Lower lobe of right lung (tissue), 2 donors: ENCODE data around the gene ZNF362. TPM values are rescaled to one million over a fixed set of nuclear protein-coding genes. Genes with fewer than 3 reads are reported as not detected.

Experiments used
- ATAC-seq, 2 donors: fragments of 200-7000 bp; cut with Tn5 transposase; one replicate each; pipeline ENCODE4 v1.9.1; 2020 to 2022; ENCODE audit warnings: mild to moderate bottlenecking in 2 of 2, moderate library complexity in 2 of 2
- DNase-seq: peaks from one replicate; pipeline ENCODE4 v3.0.0-alpha.2; 2020
- H3K27ac ChIP-seq: fragments of 200-600 bp; one replicate; pipeline ENCODE4 v1.8.0; 2022
- H3K27me3 ChIP-seq: fragments of 200-600 bp; one replicate; pipeline ENCODE4 v1.8.0; 2022; ENCODE audit warnings: low read depth
- H3K36me3 ChIP-seq: fragments of 200-600 bp; one replicate; pipeline ENCODE4 v1.8.0; 2022; ENCODE audit warnings: mild to moderate bottlenecking
- H3K4me1 ChIP-seq: fragments of 200-600 bp; one replicate; pipeline ENCODE4 v1.8.0; 2022
- H3K4me3 ChIP-seq: fragments of 200-600 bp; one replicate; pipeline ENCODE4 v1.8.0; 2022; ENCODE audit warnings: mild to moderate bottlenecking
- H3K9me3 ChIP-seq: fragments of 200-600 bp; one replicate; pipeline ENCODE4 v1.8.0; 2022
- CTCF ChIP-seq: fragments of 200-600 bp; IDR thresholded peaks from one replicate; pipeline ENCODE4 v1.8.0; 2022; ENCODE audit warnings: antibody characterized with exemption, mild to moderate bottlenecking
- intact Hi-C: fragments of 100-400 bp; cut with DNase I; formaldehyde crosslinking; loops from one replicate; pipeline ENCODE4 v1.11.0; 2022
- total RNA-seq: library from RNA; stranded (reverse); fragmentation: NEBNext Ultra II Directional; extraction: Animal tissue kit (Norgen Biotek cat#: 25700); gene quantifications from one replicate; pipeline ENCODE4 v1.2.1, GENCODE V29; 2021
- donor health status: DM: no; HTN: yes; CAD: no; lungs with severe emphysema.

ZNF362 gene
- total RNA-seq, 1 donor from 2014 or later = 30.7 TPM

GRCh38 chr1:33255347-33256220 lies 708 bp upstream of the ZNF362 start:
- ATAC-seq (peak; percentile 87 to 92), DNase-seq (peak; percentile 87)
- H3K4me3 ChIP-seq = peak overlapping the region; percentile 57
- intact Hi-C loops = no loop called here
- peak overlapping the region; percentile 92 for H3K27ac ChIP-seq
- no peaks in the 10 kb centered on the region for H3K9me3 ChIP-seq
- peaks cover 40% of the 10 kb centered on the region for H3K4me1 ChIP-seq
- TF ChIP-seq CTCF = no peak
- no peaks in the 10 kb centered on the region for H3K36me3 ChIP-seq
- H3K27me3 ChIP-seq = no peaks in the 10 kb centered on the region

- no peaks in the 10 kb centered on the region for H3K9me3 ChIP-seq
- H3K36me3 ChIP-seq = no peaks in the 10 kb centered on the region
- TF ChIP-seq CTCF = no peak
- H3K4me1 ChIP-seq = peaks cover 46% of the 10 kb centered on the region
- DNase-seq (no peak), ATAC-seq (no peak)
- H3K4me3 ChIP-seq = no peak overlapping the region
- H3K27me3 ChIP-seq = no peaks in the 10 kb centered on the region
- intact Hi-C loops = no loop called here
- H3K27ac ChIP-seq = peak overlapping the region; percentile 92
Measured at GRCh38 chr1:33256221-33256470, 146 bp upstream of the ZNF362 start.

GRCh38 chr1:33257207-33257771 lies 997 bp downstream of the ZNF362 start:
- no peaks in the 10 kb centered on the region for H3K27me3 ChIP-seq
- no peaks in the 10 kb centered on the region for H3K9me3 ChIP-seq
- peaks cover 54% of the 10 kb centered on the region for H3K4me1 ChIP-seq
- H3K4me3 ChIP-seq = peak overlapping the region; percentile 68
- H3K36me3 ChIP-seq = no peaks in the 10 kb centered on the region
- intact Hi-C loops = no loop called here
- peak overlapping the region; percentile 80 for H3K27ac ChIP-seq
- no peak for TF ChIP-seq CTCF
- no peak for DNase-seq
- ATAC-seq = no peak

GRCh38 chr1:33257772-33258712 lies 1.8 kb downstream of the ZNF362 start:
- intact Hi-C loops = no loop called here
- Histone ChIP-seq H3K36me3 (peaks cover 6% of the 10 kb centered on the region), H3K27me3 (no peaks in the 10 kb centered on the region), H3K27ac (peak overlapping the region; percentile 80), H3K4me1 (peaks cover 54% of the 10 kb centered on the region), H3K4me3 (peak overlapping the region; percentile 68), H3K9me3 (no peaks in the 10 kb centered on the region)
- no peak for TF ChIP-seq CTCF
- ATAC-seq (peak; percentile 43 to 46), DNase-seq (peak; percentile 60)

- TF ChIP-seq CTCF = no peak
- Histone ChIP-seq H3K9me3 (no peaks in the 10 kb centered on the region), H3K4me1 (peaks cover 56% of the 10 kb centered on the region), H3K4me3 (no peak overlapping the region), H3K27me3 (no peaks in the 10 kb centered on the region), H3K27ac (no peak overlapping the region), H3K36me3 (peaks cover 7% of the 10 kb centered on the region)
- intact Hi-C loops = no loop called here
- ATAC-seq = no peak
- DNase-seq = no peak
Measured at GRCh38 chr1:33258788-33259274, 2.5 kb downstream of the ZNF362 start.
